Gastrocnemius medialis (tissue), 4 donors: ENCODE measurements around the gene CLEC4G.

Source experiments
- CTCF ChIP-seq, 5 experiments: fragments of 450-650 bp in 3 of 5; fragments of 200-600 bp in 2 of 5; sonication (generic) in 2 of 5; IDR thresholded peaks in 4 of 5; conservative IDR thresholded peaks in 1 of 5; 1 replicate in 4 of 5; 2 replicates in 1 of 5; pipeline ENCODE4 v1.5.1; 2016 to 2019; ENCODE audit warnings: antibody characterized with exemption in 5 of 5, mild to moderate bottlenecking in 3 of 5, moderate library complexity in 3 of 5
- POLR2A ChIP-seq, 2 donors: fragments of 450-650 bp; IDR thresholded peaks; one replicate each; pipeline ENCODE4 v1.6.1; 2017; ENCODE audit warnings: antibody characterized with exemption in 2 of 2, mild to moderate bottlenecking in 2 of 2, moderate library complexity in 2 of 2

- TF ChIP-seq CTCF (IDR thresholded peaks at IDR 0.05 in 4 of 5, conservative IDR thresholded peaks at IDR 0.05 in 1 of 5), result no peak
- no peak for TF ChIP-seq POLR2A (IDR thresholded peaks at IDR 0.05)
Observed at GRCh38 chr19:7715671-7716070, 16.2 kb downstream of the CLEC4G start.
